HEK293 (cell line): Measurements from ENCODE around the gene CCNDBP1.

Experiments
- CTCF ChIA-PET: fragments of 350-600 bp; formaldehyde crosslinking; extraction: SDS; loops from one replicate; lab custom pipeline; 2021; ENCODE audit warnings: antibody characterized with exemption; lab: Yijun Ruan, JAX
- POLR2A ChIA-PET: fragments of 300-600 bp; formaldehyde crosslinking; extraction: SDS; loops from one replicate; lab custom pipeline; 2020; ENCODE audit warnings: antibody characterized with exemption, inconsistent platforms; lab: Yijun Ruan, JAX
- H3K27ac ChIP-seq: fragments of 200-500 bp; sonication (Bioruptor generic); 2 replicates; pipeline ENCODE4 v1.5.1; 2014; ENCODE audit warnings: low read depth, low read length, control low read depth, inconsistent platforms; ENCODE audit errors: extremely low read depth
- H3K36me3 ChIP-seq, 2 experiments: fragments of 200-500 bp in 1 of 2; sonication (Bioruptor generic) in 1 of 2; 1 replicate in 1 of 2; 2 replicates in 1 of 2; pipeline ENCODE4 v1.5.1; 2014 to 2017; ENCODE audit warnings: inconsistent platforms in 2 of 2, low read length in 2 of 2; ENCODE audit not compliant: control insufficient read depth in 2 of 2, insufficient read depth in 1 of 2
- H3K4me1 ChIP-seq: fragments of 200-500 bp; sonication (Bioruptor generic); 2 replicates; pipeline ENCODE4 v1.5.1; 2014; ENCODE audit warnings: mild to moderate bottlenecking, low read length, inconsistent platforms; ENCODE audit not compliant: control insufficient read depth, insufficient read depth
- H3K4me3 ChIP-seq: 2 replicates; pipeline ENCODE4 v1.5.1; 2011; ENCODE audit warnings: low read depth, mild to moderate bottlenecking, control low read depth, low read length, moderate library complexity
- H3K9me3 ChIP-seq: fragments of 200-500 bp; sonication (Bioruptor generic); 2 replicates; pipeline ENCODE4 v1.5.1; 2014; ENCODE audit warnings: low read depth, low read length, inconsistent platforms; ENCODE audit not compliant: control insufficient read depth, insufficient read depth
- OVOL3 ChIP-seq: fragments of 450-650 bp; formaldehyde crosslinking; IDR thresholded peaks from 2 replicates; pipeline ENCODE4 v1.5.1; 2016; ENCODE audit warnings: missing biosample characterization, missing genetic modification characterization
- REPIN1 ChIP-seq: fragments of 450-650 bp; formaldehyde crosslinking; IDR thresholded peaks from 2 replicates; pipeline ENCODE4 v1.5.1; 2017; ENCODE audit warnings: missing biosample characterization, missing genetic modification characterization, low read depth
- SALL2 ChIP-seq: fragments of 450-650 bp; formaldehyde crosslinking; IDR thresholded peaks from 2 replicates; pipeline ENCODE4 v1.5.0; 2017; ENCODE audit warnings: missing biosample characterization, mild to moderate bottlenecking, missing genetic modification characterization, borderline replicate concordance
- ZNF155 ChIP-seq: fragments of 450-650 bp; formaldehyde crosslinking; IDR thresholded peaks from 2 replicates; pipeline ENCODE4 v1.5.1; 2016; ENCODE audit warnings: missing biosample characterization, missing genetic modification characterization
- ZNF174 ChIP-seq: fragments of 450-650 bp; formaldehyde crosslinking; IDR thresholded peaks from 2 replicates; pipeline ENCODE4 v1.5.0; 2017; ENCODE audit warnings: missing biosample characterization, mild to moderate bottlenecking, missing genetic modification characterization
- ZNF24 ChIP-seq: fragments of 450-650 bp; formaldehyde crosslinking; IDR thresholded peaks from 2 replicates; pipeline ENCODE4 v1.5.1; 2016; ENCODE audit warnings: missing biosample characterization, missing genetic modification characterization
- ZNF335 ChIP-seq: fragments of 450-650 bp; formaldehyde crosslinking; conservative IDR thresholded peaks from 2 replicates; pipeline ENCODE4 v1.5.1; 2016; ENCODE audit warnings: missing biosample characterization, missing genetic modification characterization
- ZNF404 ChIP-seq: fragments of 450-650 bp; formaldehyde crosslinking; IDR thresholded peaks from 2 replicates; pipeline ENCODE4 v1.5.1; 2017; ENCODE audit warnings: missing biosample characterization, missing genetic modification characterization
- ZNF549 ChIP-seq: fragments of 450-650 bp; IDR thresholded peaks from 2 replicates; pipeline ENCODE4 v1.5.1; 2018; ENCODE audit warnings: missing biosample characterization, missing genetic modification characterization, mild to moderate bottlenecking, inconsistent platforms, moderate library complexity
- ZNF658 ChIP-seq: fragments of 450-650 bp; formaldehyde crosslinking; IDR thresholded peaks from 2 replicates; pipeline ENCODE4; 2016; ENCODE audit warnings: missing biosample characterization, missing genetic modification characterization
- ZNF776 ChIP-seq: fragments of 450-650 bp; formaldehyde crosslinking; IDR thresholded peaks from 2 replicates; pipeline ENCODE4 v1.5.0; 2017; ENCODE audit warnings: missing biosample characterization, missing genetic modification characterization, borderline replicate concordance
- ZSCAN16 ChIP-seq: fragments of 450-650 bp; formaldehyde crosslinking; IDR thresholded peaks from 2 replicates; pipeline ENCODE4 v1.5.1; 2016; ENCODE audit warnings: missing biosample characterization, missing genetic modification characterization
- TF ChIP-seq, protein P1 (sequence below): fragments of 450-650 bp; formaldehyde crosslinking; IDR thresholded peaks from 2 replicates; pipeline ENCODE4 v1.5.1; 2016; ENCODE audit warnings: missing biosample characterization, missing genetic modification characterization
- TF ChIP-seq, protein P2 (sequence below): fragments of 450-650 bp; formaldehyde crosslinking; IDR thresholded peaks from 2 replicates; pipeline ENCODE4 v1.5.1; 2017; ENCODE audit warnings: missing biosample characterization, missing genetic modification characterization
- TF ChIP-seq, protein P3 (sequence below): fragments of 450-650 bp; formaldehyde crosslinking; IDR thresholded peaks from 2 replicates; pipeline ENCODE4 v1.5.1; 2016; ENCODE audit warnings: missing biosample characterization, missing genetic modification characterization
- TF ChIP-seq, protein P4 (sequence below): fragments of 450-650 bp; formaldehyde crosslinking; conservative IDR thresholded peaks from 2 replicates; pipeline ENCODE4 v1.5.1; 2016; ENCODE audit warnings: low read depth, missing biosample characterization, missing genetic modification characterization
- TF ChIP-seq, protein P5 (sequence below): fragments of 450-650 bp; formaldehyde crosslinking; IDR thresholded peaks from 2 replicates; pipeline ENCODE4 v1.5.1; 2016; ENCODE audit warnings: missing biosample characterization, missing genetic modification characterization

CCNDBP1 gene

DNA sequence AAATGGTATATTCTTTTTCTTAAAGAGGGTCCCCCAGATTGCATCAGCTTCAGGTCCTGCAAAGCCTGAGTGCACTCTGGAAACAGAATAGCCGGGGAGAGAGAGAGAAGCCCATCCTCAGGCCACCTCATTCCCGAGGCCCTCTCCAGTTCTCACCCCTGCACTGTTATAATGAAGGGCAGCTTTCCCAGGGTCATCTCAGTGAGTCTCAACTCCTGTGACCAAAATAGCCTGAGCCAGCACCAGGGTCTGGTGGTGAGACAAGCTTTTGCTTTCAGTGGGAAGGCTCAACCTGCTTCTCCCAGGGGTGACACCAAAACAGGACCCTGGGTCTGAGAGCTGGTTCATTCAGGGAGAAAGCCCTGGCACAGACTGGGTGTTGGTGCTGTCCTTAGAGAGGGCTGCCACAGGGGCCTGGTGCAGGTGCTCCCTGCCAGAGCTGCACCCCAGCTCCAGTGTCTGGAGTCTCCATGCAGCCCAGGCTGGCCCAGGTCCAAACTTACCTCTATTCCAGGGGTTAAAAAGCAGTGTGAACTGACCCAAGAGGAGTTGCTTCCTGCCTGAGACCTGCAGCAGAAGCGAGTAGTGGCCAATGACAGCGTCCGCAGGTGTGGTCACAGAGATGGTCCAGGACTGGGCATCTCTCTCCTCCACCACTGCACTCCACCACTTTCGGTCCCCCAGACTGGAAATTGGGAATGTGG is 29.5 kb downstream of the CCNDBP1 start:
- no peak for TF ChIP-seq ZNF776
- TF ChIP-seq, protein P1, sequence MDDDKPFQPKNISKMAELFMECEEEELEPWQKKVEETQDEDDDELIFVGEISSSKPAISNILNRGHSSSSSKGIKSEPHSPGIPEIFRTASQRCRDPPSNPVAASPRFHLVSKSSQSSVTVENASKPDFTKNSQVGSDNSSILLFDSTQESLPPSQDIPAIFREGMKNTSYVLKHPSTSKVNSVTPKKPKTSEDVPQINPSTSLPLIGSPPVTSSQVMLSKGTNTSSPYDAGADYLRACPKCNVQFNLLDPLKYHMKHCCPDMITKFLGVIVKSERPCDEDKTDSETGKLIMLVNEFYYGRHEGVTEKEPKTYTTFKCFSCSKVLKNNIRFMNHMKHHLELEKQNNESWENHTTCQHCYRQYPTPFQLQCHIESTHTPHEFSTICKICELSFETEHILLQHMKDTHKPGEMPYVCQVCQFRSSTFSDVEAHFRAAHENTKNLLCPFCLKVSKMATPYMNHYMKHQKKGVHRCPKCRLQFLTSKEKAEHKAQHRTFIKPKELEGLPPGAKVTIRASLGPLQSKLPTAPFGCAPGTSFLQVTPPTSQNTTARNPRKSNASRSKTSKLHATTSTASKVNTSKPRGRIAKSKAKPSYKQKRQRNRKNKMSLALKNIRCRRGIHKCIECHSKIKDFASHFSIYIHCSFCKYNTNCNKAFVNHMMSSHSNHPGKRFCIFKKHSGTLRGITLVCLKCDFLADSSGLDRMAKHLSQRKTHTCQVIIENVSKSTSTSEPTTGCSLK (tag by site-specific recombination): no peak
- Histone ChIP-seq H3K4me1 (no peaks in the 10 kb centered on the region), H3K9me3 (no peaks in the 10 kb centered on the region), H3K4me3 (no peak overlapping the region), H3K27ac (no peak overlapping the region), H3K36me3 (no peaks in the 10 kb centered on the region)
- CTCF ChIA-PET: interaction anchor here (0.8 to 1.7 kb wide), 4 partner anchors 10 to 1348 kb away, joined by 3 to 7 read pairs (median 4); no protein-coding TSS in a partner anchor
- POLR2A ChIA-PET: no interaction called here

DNA sequence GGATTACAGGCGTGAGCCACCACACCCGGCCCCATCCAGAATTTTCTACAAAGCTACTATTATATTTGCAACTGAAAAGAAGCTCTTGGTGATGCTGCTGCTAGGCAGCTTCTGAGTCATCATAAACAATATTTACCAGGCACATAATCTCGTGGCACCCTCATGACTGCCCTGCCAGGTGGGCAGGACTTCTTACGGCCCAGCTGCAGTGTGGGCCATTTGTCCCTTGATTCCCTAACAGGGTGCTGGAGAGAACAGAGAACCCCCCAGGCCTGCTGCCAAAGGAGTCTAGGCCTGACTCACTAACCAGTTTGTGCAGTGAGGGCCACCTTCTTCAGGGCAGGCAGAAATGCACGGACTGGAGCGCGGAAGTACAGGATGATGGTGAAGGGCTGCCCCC is 30.8 kb downstream of the CCNDBP1 start:
- CTCF ChIA-PET: interaction anchor here (1.3 to 2.2 kb wide), 3 partner anchors 9 to 70 kb away, joined by 8 to 10 read pairs (median 9); no protein-coding TSS in a partner anchor
- no peaks in the 10 kb centered on the region for H3K9me3 ChIP-seq
- POLR2A ChIA-PET: no interaction called here
- no peak overlapping the region for H3K27ac ChIP-seq
- H3K4me1 ChIP-seq: no peaks in the 10 kb centered on the region
- H3K36me3 ChIP-seq: no peaks in the 10 kb centered on the region
- no peak overlapping the region for H3K4me3 ChIP-seq
- TF ChIP-seq ZNF155 (tag by site-specific recombination) (no peak), ZNF24 (no peak), ZNF174 (no peak), ZNF549 (tag by site-specific recombination) (no peak), ZSCAN16 (tag by site-specific recombination) (no peak)
- TF ChIP-seq, protein P2, sequence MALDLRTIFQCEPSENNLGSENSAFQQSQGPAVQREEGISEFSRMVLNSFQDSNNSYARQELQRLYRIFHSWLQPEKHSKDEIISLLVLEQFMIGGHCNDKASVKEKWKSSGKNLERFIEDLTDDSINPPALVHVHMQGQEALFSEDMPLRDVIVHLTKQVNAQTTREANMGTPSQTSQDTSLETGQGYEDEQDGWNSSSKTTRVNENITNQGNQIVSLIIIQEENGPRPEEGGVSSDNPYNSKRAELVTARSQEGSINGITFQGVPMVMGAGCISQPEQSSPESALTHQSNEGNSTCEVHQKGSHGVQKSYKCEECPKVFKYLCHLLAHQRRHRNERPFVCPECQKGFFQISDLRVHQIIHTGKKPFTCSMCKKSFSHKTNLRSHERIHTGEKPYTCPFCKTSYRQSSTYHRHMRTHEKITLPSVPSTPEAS (tag by site-specific recombination): no peak
- TF ChIP-seq, protein P3, sequence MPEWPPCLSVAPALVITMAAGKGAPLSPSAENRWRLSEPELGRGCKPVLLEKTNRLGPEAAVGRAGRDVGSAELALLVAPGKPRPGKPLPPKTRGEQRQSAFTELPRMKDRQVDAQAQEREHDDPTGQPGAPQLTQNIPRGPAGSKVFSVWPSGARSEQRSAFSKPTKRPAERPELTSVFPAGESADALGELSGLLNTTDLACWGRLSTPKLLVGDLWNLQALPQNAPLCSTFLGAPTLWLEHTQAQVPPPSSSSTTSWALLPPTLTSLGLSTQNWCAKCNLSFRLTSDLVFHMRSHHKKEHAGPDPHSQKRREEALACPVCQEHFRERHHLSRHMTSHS: no peak
- TF ChIP-seq, protein P4, sequence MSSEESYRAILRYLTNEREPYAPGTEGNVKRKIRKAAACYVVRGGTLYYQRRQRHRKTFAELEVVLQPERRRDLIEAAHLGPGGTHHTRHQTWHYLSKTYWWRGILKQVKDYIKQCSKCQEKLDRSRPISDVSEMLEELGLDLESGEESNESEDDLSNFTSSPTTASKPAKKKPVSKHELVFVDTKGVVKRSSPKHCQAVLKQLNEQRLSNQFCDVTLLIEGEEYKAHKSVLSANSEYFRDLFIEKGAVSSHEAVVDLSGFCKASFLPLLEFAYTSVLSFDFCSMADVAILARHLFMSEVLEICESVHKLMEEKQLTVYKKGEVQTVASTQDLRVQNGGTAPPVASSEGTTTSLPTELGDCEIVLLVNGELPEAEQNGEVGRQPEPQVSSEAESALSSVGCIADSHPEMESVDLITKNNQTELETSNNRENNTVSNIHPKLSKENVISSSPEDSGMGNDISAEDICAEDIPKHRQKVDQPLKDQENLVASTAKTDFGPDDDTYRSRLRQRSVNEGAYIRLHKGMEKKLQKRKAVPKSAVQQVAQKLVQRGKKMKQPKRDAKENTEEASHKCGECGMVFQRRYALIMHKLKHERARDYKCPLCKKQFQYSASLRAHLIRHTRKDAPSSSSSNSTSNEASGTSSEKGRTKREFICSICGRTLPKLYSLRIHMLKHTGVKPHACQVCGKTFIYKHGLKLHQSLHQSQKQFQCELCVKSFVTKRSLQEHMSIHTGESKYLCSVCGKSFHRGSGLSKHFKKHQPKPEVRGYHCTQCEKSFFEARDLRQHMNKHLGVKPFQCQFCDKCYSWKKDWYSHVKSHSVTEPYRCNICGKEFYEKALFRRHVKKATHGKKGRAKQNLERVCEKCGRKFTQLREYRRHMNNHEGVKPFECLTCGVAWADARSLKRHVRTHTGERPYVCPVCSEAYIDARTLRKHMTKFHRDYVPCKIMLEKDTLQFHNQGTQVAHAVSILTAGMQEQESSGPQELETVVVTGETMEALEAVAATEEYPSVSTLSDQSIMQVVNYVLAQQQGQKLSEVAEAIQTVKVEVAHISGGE: no peak

DNA sequence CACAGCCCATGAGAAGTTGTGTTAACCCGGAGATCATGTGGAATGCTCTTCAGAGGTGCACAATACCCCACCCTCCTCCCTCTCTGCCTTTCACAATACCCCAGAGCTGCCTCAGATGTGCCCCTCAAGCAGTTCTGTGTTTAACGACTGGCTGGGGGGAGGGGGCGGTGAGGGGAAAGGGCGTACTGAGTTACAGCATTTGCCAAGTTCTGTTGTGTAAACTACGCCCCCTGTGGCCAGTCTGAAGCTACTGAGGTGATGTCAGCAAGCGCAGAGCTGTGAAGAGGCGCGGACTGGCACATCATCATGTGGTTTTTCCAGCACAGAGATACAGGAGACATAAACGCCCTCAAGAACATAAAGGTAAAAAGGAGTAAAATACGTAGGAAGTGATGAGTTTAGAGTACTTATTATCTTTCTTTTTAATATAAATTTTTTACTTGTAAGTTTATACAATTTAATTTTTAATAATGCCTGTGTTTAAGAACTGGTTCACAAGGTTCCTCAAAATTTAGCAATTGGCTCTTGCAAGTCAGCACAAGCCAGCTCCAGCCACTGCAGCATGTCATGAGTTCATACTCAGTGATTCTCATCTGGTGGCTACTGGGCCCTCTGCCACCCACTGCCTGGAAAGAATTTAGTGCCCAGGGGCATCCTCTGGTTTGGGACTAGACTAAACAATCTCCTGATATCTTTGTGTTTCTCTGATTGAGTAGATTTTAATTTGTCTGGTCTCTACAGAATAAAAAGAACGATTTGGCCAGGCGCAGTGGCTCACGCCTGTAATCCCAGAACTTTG is 33.9 kb downstream of the CCNDBP1 start:
- CTCF ChIA-PET: interaction anchor here (0.6 to 1.8 kb wide), 5 partner anchors 9 to 54 kb away, joined by 3 to 4 read pairs (median 3); no protein-coding TSS in a partner anchor
- POLR2A ChIA-PET: no interaction called here

More for the DNA sequence above, 33.9 kb downstream of the CCNDBP1 start:
- Histone ChIP-seq H3K4me3 (no peak overlapping the region), H3K4me1 (no peaks in the 10 kb centered on the region), H3K27ac (no peak overlapping the region), H3K36me3 (no peaks in the 10 kb centered on the region)
- TF ChIP-seq SALL2 (no peak), ZNF404 (tag by site-specific recombination) (no peak), ZNF658 (no peak), OVOL3 (no peak), REPIN1 (tag by site-specific recombination) (no peak), ZNF335 (tag by site-specific recombination) (no peak)
- TF ChIP-seq, protein P5, sequence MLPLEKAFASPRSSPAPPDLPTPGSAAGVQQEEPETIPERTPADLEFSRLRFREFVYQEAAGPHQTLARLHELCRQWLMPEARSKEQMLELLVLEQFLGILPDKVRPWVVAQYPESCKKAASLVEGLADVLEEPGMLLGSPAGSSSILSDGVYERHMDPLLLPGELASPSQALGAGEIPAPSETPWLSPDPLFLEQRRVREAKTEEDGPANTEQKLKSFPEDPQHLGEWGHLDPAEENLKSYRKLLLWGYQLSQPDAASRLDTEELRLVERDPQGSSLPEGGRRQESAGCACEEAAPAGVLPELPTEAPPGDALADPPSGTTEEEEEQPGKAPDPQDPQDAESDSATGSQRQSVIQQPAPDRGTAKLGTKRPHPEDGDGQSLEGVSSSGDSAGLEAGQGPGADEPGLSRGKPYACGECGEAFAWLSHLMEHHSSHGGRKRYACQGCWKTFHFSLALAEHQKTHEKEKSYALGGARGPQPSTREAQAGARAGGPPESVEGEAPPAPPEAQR (tag by site-specific recombination): no peak
- TF ChIP-seq, all 188 proteins: peak for 0
- H3K9me3 ChIP-seq: no peaks in the 10 kb centered on the region
